Measurements from ENCODE around the gene FPR1. TPM values are rescaled to one million over a fixed set of nuclear protein-coding genes. Genes with fewer than 3 reads are reported as not detected.

FPR1 gene
- total and polyA plus RNA-seq, 3 experiments from 2014 or later, result not detected

GRCh38 chr19:51696606-51697005, 55.1 kb downstream of the FPR1 start:
- Mint-ChIP-seq H3K27ac (peak overlapping the region in 1 of 8 donors; percentile 23), H3K36me3 (no peaks in the 10 kb centered on the region), H3K4me1 (no peaks in the 10 kb centered on the region), H3K27me3 (no peaks in the 10 kb centered on the region), H3K9me3 (peaks cover 0 to 3% (median 0%) of the 10 kb centered on the region in 5 donors), H3K4me3 (no peak overlapping the region)
- ChIA-PET CTCF (no interaction called here), POLR2A (no interaction called here)
- H3K36me3 ChIP-seq (ENCODE audit: insufficient read depth, low read length), result no peaks in the 10 kb centered on the region
- H3K27me3 ChIP-seq (ENCODE audit: insufficient read depth, low read length, poor library complexity, severe bottlenecking), result no peaks in the 10 kb centered on the region
- H3K27ac ChIP-seq (ENCODE audit: low read depth, low read length), result no peak overlapping the region
- DNase-seq, result no peak
- H3K4me3 ChIP-seq (ENCODE audit: low read length), result no peak overlapping the region
- no peaks in the 10 kb centered on the region for H3K9me3 ChIP-seq (ENCODE audit: low read length)
- H3K4me1 ChIP-seq (ENCODE audit: insufficient read depth, low read length), result no peaks in the 10 kb centered on the region

Other genes with a start within 250 kb of the FPR1 start
- not detected for gene SIGLEC6, start 220.2 kb downstream of the FPR1 start, total RNA-seq
- not detected for gene SIGLEC6, start 220.2 kb downstream of the FPR1 start, polyA plus RNA-seq
- 10 to 100 TPM in 1 of 2 experiments, 1 to 10 TPM in 1; 10.0 to 11.6 TPM for gene ZNF175, start 180.6 kb downstream of the FPR1 start, total RNA-seq
- 3.2 TPM for gene ZNF175, start 180.6 kb downstream of the FPR1 start, polyA plus RNA-seq
- under 1 TPM in 1 of 2 experiments, not detected in 1; 0.13 TPM for gene SIGLEC5, start 121.5 kb downstream of the FPR1 start, total RNA-seq
- not detected for gene SIGLEC5, start 121.5 kb downstream of the FPR1 start, polyA plus RNA-seq
- under 1 TPM; 0.33 to 0.35 TPM for gene SIGLEC14, start 105.1 kb downstream of the FPR1 start, total RNA-seq
- gene SIGLEC14, start 105.1 kb downstream of the FPR1 start, polyA plus RNA-seq, result not detected
- gene SPACA6, start 58.5 kb downstream of the FPR1 start, total RNA-seq, result 1 to 10 TPM; 3.1 to 3.3 TPM
- 2.2 TPM for gene SPACA6, start 58.5 kb downstream of the FPR1 start, polyA plus RNA-seq
- not detected for gene HAS1, start 27.9 kb downstream of the FPR1 start, total RNA-seq
- gene HAS1, start 27.9 kb downstream of the FPR1 start, polyA plus RNA-seq, result not detected
- not detected for gene FPR2, start 9.3 kb upstream of the FPR1 start, total RNA-seq
- gene FPR2, start 9.3 kb upstream of the FPR1 start, polyA plus RNA-seq, result not detected
- gene FPR3, start 43.3 kb upstream of the FPR1 start, total RNA-seq, result 1 to 10 TPM; 1.1 to 1.3 TPM
- gene FPR3, start 43.3 kb upstream of the FPR1 start, polyA plus RNA-seq, result not detected
- gene ZNF577, start 136.1 kb upstream of the FPR1 start, total RNA-seq, result 1 to 10 TPM; 4.6 to 4.8 TPM
- gene ZNF577, start 136.1 kb upstream of the FPR1 start, polyA plus RNA-seq, result 5.2 TPM
- gene ZNF649, start 153.1 kb upstream of the FPR1 start, total RNA-seq, result 10 to 100 TPM; 12.3 to 13.5 TPM
- 7.2 TPM for gene ZNF649, start 153.1 kb upstream of the FPR1 start, polyA plus RNA-seq
- 1 to 10 TPM; 3.5 to 4.6 TPM for gene ZNF613, start 175.6 kb upstream of the FPR1 start, total RNA-seq
- 3.5 TPM for gene ZNF613, start 175.6 kb upstream of the FPR1 start, polyA plus RNA-seq
- gene ZNF350, start 235.0 kb upstream of the FPR1 start, total RNA-seq, result 1 to 10 TPM; 9.0 to 10.0 TPM
- 19.4 TPM for gene ZNF350, start 235.0 kb upstream of the FPR1 start, polyA plus RNA-seq

Data from CD8-positive, alpha-beta memory T cell (primary cell).